ENCODE data around the gene CDX2.

DNA sequence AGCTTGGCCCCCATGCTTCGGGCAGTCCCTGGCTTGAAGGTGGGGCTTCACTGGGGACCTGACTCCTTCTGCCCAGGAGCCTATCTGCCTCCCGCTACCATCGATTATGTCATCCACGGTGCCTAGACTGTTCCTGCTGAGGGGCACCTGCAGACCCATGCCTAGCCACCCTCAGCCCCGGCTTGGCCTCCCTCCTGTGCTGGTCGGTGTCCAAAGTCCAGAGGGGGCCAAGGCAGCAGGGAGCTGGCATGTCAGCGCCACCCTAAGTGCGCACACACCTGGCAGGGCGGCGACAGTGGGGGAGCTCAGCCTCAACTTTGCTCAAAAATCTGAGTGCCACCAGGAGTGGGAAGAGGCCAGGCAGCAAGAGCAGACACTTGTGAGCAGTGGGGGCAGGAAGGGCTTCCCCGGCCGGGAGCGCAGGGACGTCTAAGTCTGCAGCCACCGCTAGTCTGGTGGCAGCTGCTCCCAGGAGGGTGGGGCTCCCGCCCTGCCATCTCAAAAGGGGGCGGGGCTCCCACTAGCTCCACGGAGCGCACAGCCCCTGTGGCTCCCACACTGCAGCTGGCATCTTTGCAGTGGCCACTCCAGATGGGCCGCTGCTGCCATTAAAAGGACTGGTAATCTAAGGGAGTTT is 32.8 kb upstream of the CDX2 start:
- TF ChIP-seq, protein P1, sequence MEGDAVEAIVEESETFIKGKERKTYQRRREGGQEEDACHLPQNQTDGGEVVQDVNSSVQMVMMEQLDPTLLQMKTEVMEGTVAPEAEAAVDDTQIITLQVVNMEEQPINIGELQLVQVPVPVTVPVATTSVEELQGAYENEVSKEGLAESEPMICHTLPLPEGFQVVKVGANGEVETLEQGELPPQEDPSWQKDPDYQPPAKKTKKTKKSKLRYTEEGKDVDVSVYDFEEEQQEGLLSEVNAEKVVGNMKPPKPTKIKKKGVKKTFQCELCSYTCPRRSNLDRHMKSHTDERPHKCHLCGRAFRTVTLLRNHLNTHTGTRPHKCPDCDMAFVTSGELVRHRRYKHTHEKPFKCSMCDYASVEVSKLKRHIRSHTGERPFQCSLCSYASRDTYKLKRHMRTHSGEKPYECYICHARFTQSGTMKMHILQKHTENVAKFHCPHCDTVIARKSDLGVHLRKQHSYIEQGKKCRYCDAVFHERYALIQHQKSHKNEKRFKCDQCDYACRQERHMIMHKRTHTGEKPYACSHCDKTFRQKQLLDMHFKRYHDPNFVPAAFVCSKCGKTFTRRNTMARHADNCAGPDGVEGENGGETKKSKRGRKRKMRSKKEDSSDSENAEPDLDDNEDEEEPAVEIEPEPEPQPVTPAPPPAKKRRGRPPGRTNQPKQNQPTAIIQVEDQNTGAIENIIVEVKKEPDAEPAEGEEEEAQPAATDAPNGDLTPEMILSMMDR (conservative IDR thresholded peaks at IDR 0.05; ENCODE audit: low read depth in 2 of 2) = no peak
- TF ChIP-seq REST (IDR thresholded peaks at IDR 0.05; ENCODE audit: unreplicated experiment) (no peak), NANOG (IDR thresholded peaks at IDR 0.05; ENCODE audit: borderline replicate concordance) (no peak), POLR2AphosphoS5 (IDR thresholded peaks at IDR 0.05; ENCODE audit: low read depth) (no peak), EZH2 (IDR thresholded peaks at IDR 0.05; ENCODE audit: low read depth, unreplicated experiment) (no peak), CREB1 (CRISPR knock-in tag; IDR thresholded peaks at IDR 0.05; ENCODE audit: low read depth) (no peak)
